Colon (tissue), 2 donors: ENCODE measurements around the gene TRAPPC8.
"Not testable (repeated sequence)": the region's sequence is repeated elsewhere in the genome, so short reads cannot be mapped to it uniquely, and the experiment has no call there.

Experiments
- FAIRE-seq: peaks from 2 replicates; lab custom pipeline; 2012; peaks lifted over from hg19 to GRCh38; lab: Jason Lieb, UNC
- donor health status: control.
- donor health status: control.

The TRAPPC8 gene

GRCh38 chr18:31860488-31860887 is 82.4 kb downstream of the TRAPPC8 start:
- FAIRE-seq: no peak

GRCh38 chr18:31857526-31858106 is 85.3 kb downstream of the TRAPPC8 start:
- no peak for FAIRE-seq

- no peak for FAIRE-seq
Measured at GRCh38 chr18:31850844-31851243, 92.1 kb downstream of the TRAPPC8 start.

- no peak for FAIRE-seq
Measured at GRCh38 chr18:31840499-31840898, 102.4 kb downstream of the TRAPPC8 start.

- FAIRE-seq: no peak
Measured at GRCh38 chr18:31837879-31838278, 105.0 kb downstream of the TRAPPC8 start.

- no peak for FAIRE-seq
Measured at GRCh38 chr18:31835528-31836133, 107.3 kb downstream of the TRAPPC8 start.

- FAIRE-seq: no peak
Measured at GRCh38 chr18:31831903-31832302, 111.0 kb downstream of the TRAPPC8 start.

- FAIRE-seq: no peak
Measured at GRCh38 chr18:31830686-31831085, 112.2 kb downstream of the TRAPPC8 start.

GRCh38 chr18:31828613-31829012 is 114.3 kb downstream of the TRAPPC8 start:
- FAIRE-seq: no peak

GRCh38 chr18:31826673-31827325 is 116.1 kb downstream of the TRAPPC8 start:
- not testable (repeated sequence) for FAIRE-seq

GRCh38 chr18:31825772-31826171 is 117.2 kb downstream of the TRAPPC8 start:
- no peak for FAIRE-seq

GRCh38 chr18:31821545-31822171 is 121.3 kb downstream of the TRAPPC8 start:
- FAIRE-seq: no peak

GRCh38 chr18:31819925-31820229 is 123.1 kb downstream of the TRAPPC8 start:
- no peak for FAIRE-seq

- FAIRE-seq: no peak
Measured at GRCh38 chr18:31819106-31819924, 123.6 kb downstream of the TRAPPC8 start.

- no peak for FAIRE-seq
Measured at GRCh38 chr18:31814132-31814531, 128.8 kb downstream of the TRAPPC8 start.

GRCh38 chr18:31810336-31811130 is 132.4 kb downstream of the TRAPPC8 start:
- not testable (repeated sequence) for FAIRE-seq

GRCh38 chr18:31809049-31809448 is 133.9 kb downstream of the TRAPPC8 start:
- FAIRE-seq: not testable (repeated sequence)

- no peak for FAIRE-seq
Measured at GRCh38 chr18:31801078-31801477, 141.8 kb downstream of the TRAPPC8 start.

GRCh38 chr18:31799257-31799656 is 143.7 kb downstream of the TRAPPC8 start:
- not testable (repeated sequence) for FAIRE-seq

GRCh38 chr18:31798399-31798798 is 144.5 kb downstream of the TRAPPC8 start:
- FAIRE-seq: no peak

GRCh38 chr18:31795747-31796146 is 147.2 kb downstream of the TRAPPC8 start:
- no peak for FAIRE-seq

- FAIRE-seq: no peak
Measured at GRCh38 chr18:31793531-31793930, 149.4 kb downstream of the TRAPPC8 start.
